GM18951 (cell line): ENCODE results near the gene MRPS11.

Experiments
- POLR2A ChIP-seq: IDR thresholded peaks from 4 replicates; pipeline ENCODE4 v1.6.1; 2011; ENCODE audit warnings: mild to moderate bottlenecking; ENCODE audit not compliant: insufficient read length, insufficient read depth; ENCODE audit errors: extremely low read depth
- in situ Hi-C: fragments of 300-500 bp; cut with MboI; formaldehyde crosslinking; loops from one replicate; pipeline ENCODE4 v1.12.0; 2022; ENCODE audit warnings: low sequenced_read_pairs, mixed read lengths, inconsistent platforms; ENCODE audit not compliant: unreplicated experiment

The MRPS11 gene

DNA sequence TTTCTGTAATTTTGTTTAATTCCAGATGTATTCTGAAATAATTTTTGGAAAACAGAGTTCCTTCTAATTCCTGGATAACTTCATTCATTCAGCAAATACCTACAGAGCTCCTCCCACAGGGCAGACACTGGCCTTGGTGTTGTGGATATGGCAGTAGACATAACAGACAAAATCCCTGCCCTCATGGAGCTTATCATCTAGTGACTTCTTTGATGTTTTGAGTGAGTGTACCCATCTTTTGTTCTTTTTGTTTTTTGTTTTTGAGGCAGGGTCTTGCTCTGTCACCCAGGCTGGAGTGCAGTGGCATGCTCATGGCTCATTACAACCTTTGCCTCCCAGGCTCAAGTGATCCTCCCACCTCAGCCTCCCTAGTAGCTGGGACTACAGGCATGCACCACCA lies 57.9 kb downstream of the MRPS11 start:
- TF ChIP-seq POLR2A: no peak
- in situ Hi-C loops: no loop called here

DNA sequence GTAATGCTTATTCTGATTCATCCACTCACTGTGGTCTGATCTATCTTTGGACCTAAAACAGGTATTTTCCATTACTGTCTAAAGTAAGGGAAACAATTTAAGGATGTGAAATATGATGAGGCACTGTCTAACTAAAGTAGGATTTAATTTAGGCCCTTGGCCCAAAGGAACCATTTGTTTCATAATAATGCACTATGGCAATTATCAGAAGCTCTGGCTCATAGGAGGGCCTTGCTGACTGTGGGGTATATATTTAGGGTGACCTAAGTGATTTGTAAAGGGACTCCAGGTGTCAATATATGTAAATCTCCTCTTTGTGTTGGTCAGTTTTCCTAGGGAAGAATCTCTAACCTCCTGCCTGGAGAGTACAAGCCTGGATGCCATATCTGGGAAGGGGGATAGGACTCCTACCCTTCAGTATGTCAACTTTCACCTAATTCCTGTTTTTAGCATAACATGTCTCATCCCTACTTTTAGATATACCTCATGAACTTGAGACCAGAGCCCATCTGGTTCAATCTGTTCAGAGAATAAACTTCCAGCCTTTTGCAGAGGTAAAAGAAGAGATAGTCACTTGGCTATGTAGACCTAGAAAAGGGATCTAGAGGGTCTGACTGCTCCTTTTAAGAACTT lies 58.9 kb downstream of the MRPS11 start:
- TF ChIP-seq POLR2A: no peak
- in situ Hi-C loops: no loop called here

DNA sequence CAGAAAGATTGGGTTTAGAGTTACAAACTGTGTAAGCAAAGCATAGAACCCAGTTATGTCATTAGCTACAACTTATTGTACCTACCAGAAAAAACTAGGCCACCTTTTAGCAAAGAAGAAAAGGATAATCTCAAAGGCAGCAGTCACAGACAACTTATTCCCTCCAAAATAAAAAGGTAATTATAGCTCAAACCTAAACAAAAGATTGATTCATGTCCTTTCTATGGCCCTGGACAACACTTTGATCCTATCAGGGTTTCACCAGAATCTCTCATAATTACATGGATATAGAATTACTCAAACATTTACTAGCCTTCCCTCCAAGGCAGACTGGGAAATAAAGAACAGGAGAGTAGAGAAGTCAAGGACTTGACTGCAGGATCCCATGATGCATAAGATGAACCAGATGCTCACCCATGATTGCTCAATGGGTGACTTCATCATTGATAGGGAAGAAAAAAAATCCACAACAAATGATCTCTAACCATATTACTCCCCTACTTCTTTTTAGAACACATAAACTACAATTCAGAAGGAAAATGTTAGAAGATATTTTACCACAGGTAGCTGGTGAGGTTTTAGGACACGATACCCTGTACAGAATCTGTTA lies 61.6 kb downstream of the MRPS11 start:
- in situ Hi-C loops: no loop called here
- no peak for TF ChIP-seq POLR2A
